CD4-positive, CD25-positive, alpha-beta regulatory T cell (primary cell): ENCODE data around the gene TRIM73. TPM values are rescaled to one million over a fixed set of nuclear protein-coding genes. Genes with fewer than 3 reads are reported as not detected.
"Not testable (repeated sequence)": the region's sequence is repeated elsewhere in the genome, so short reads cannot be mapped to it uniquely, and the experiment has no call there.

Source experiments
- ATAC-seq, 2 donors: fragments of 150-1000 bp; cut with Tn5 transposase; one replicate each; pipeline ENCODE4 v1.10.0; 2021; ENCODE audit warnings: low read depth in 2 of 2, moderate number of reproducible peaks in 2 of 2, moderate library complexity in 1 of 2
- DNase-seq, 3 donors: peaks; one replicate each; pipeline versions ENCODE4 v3.0.0 to v3.0.0-alpha.2; 2012 to 2022; ENCODE audit warnings: mixed read lengths in 1 of 3
- H3K27ac ChIP-seq: one replicate; pipeline ENCODE4 v1.7.0; 2013; ENCODE audit warnings: mild to moderate bottlenecking, low read length; ENCODE audit not compliant: insufficient read depth, poor library complexity, severe bottlenecking
- H3K27me3 ChIP-seq: one replicate; pipeline ENCODE4 v1.7.0; 2013; ENCODE audit warnings: low read length; ENCODE audit not compliant: control insufficient read depth, insufficient read depth
- H3K36me3 ChIP-seq: one replicate; pipeline ENCODE4 v1.7.0; 2013; ENCODE audit warnings: mild to moderate bottlenecking, low read length, moderate library complexity; ENCODE audit not compliant: control insufficient read depth, insufficient read depth
- H3K4me1 ChIP-seq: 2 replicates; pipeline ENCODE4 v1.7.0; 2013; ENCODE audit warnings: mild to moderate bottlenecking, low read length; ENCODE audit not compliant: insufficient read depth, control insufficient read depth, poor library complexity, severe bottlenecking
- H3K4me3 ChIP-seq: one replicate; pipeline ENCODE4 v1.7.0; 2013; ENCODE audit warnings: low read depth, mild to moderate bottlenecking, low read length, moderate library complexity
- H3K9me3 ChIP-seq, 2 experiments: 1 replicate in 1 of 2; 2 replicates in 1 of 2; pipeline ENCODE4 v1.7.0; 2013; ENCODE audit warnings: low read length in 2 of 2, mild to moderate bottlenecking in 1 of 2, moderate library complexity in 1 of 2; ENCODE audit not compliant: control insufficient read depth in 2 of 2
- H3K27ac Mint-ChIP-seq, 3 donors: one replicate each; pipeline ENCODE4 v1.8.0; 2020 to 2022; ENCODE audit warnings: mild to moderate bottlenecking in 3 of 3, mixed read lengths in 3 of 3, moderate library complexity in 2 of 3
- H3K27me3 Mint-ChIP-seq: one replicate; pipeline ENCODE4 v1.8.0; 2022; ENCODE audit warnings: mild to moderate bottlenecking, mixed read lengths
- H3K36me3 Mint-ChIP-seq: one replicate; pipeline ENCODE4 v1.8.0; 2020; ENCODE audit warnings: mixed read lengths
- H3K4me1 Mint-ChIP-seq, 4 donors: one replicate each; pipeline ENCODE4 v1.8.0; 2020 to 2022; ENCODE audit warnings: mixed read lengths in 4 of 4, mild to moderate bottlenecking in 1 of 4
- H3K4me3 Mint-ChIP-seq, 4 donors: one replicate each; pipeline ENCODE4 v1.8.0; 2020 to 2022; ENCODE audit warnings: mild to moderate bottlenecking in 4 of 4, mixed read lengths in 4 of 4, moderate library complexity in 3 of 4
- H3K9me3 Mint-ChIP-seq, 7 donors: one replicate each; pipeline ENCODE4 v1.8.0; 2020 to 2022; ENCODE audit warnings: mixed read lengths in 7 of 7, mild to moderate bottlenecking in 3 of 7, moderate library complexity in 2 of 7
- polyA plus RNA-seq, 4 donors: library from polyadenylated mRNA; unstranded; fragments of 300-500 nt; fragmentation: Illumina TruSeq; gene quantifications; one replicate each; pipeline ENCODE4 v1.2.3, GENCODE V29; 2021
- total RNA-seq: library from RNA; stranded (reverse); gene quantifications from one replicate; pipeline ENCODE4 v1.2.3, GENCODE V29; 2022

Gene TRIM73
- total RNA-seq = 28.2 TPM
- polyA plus RNA-seq = 1 to 10 TPM in 1 of 4 donors, under 1 TPM in 3; 0.73 to 1.3 (median 0.81) TPM

- not testable (repeated sequence) for H3K27me3 Mint-ChIP-seq, H3K4me3 Mint-ChIP-seq, H3K4me1 Mint-ChIP-seq, H3K27ac ChIP-seq, ATAC-seq, H3K4me3 ChIP-seq, DNase-seq, H3K36me3 Mint-ChIP-seq, H3K27me3 ChIP-seq, H3K4me1 ChIP-seq, H3K9me3 Mint-ChIP-seq, H3K27ac Mint-ChIP-seq, H3K36me3 ChIP-seq, H3K9me3 ChIP-seq
Measured at GRCh38 chr7:75395329-75395728, at the start of gene TRIM73. TSS of gene TRIM73 (plus strand) at chr7:75395629. CDS start at chr7:75398934, 3,305 bp downstream.

GRCh38 chr7:75358671-75359541 is 36.5 kb upstream of the TRIM73 start:
- not testable (repeated sequence) for H3K9me3 Mint-ChIP-seq, H3K4me1 Mint-ChIP-seq, H3K4me1 ChIP-seq, H3K9me3 ChIP-seq, H3K27me3 Mint-ChIP-seq, H3K4me3 ChIP-seq, H3K36me3 Mint-ChIP-seq, H3K27me3 ChIP-seq, H3K36me3 ChIP-seq
- ATAC-seq = peak; percentile 68 to 73
- Mint-ChIP-seq H3K4me3 (peak overlapping the region; percentile 64 to 96 (median 92)), H3K27ac (peak overlapping the region in 1 of 3 donors; percentile 90)
- peak; percentile 2 to 61 (median 32) for DNase-seq
- peak overlapping the region; percentile 57 for H3K27ac ChIP-seq

GRCh38 chr7:75359542-75359848 is 35.9 kb upstream of the TRIM73 start:
- H3K27me3 ChIP-seq, H3K4me3 ChIP-seq, H3K36me3 Mint-ChIP-seq, H3K4me1 Mint-ChIP-seq, ATAC-seq, H3K27me3 Mint-ChIP-seq, H3K4me1 ChIP-seq, H3K9me3 ChIP-seq, H3K9me3 Mint-ChIP-seq, H3K36me3 ChIP-seq: not testable (repeated sequence)
- peak overlapping the region in 2 of 4 donors; percentile 90 to 96 for H3K4me3 Mint-ChIP-seq
- peak in 1 of 3 donors; percentile 3 for DNase-seq
- peak overlapping the region in 1 of 3 donors; percentile 90 for H3K27ac Mint-ChIP-seq
- peak overlapping the region; percentile 57 for H3K27ac ChIP-seq

- H3K27me3 Mint-ChIP-seq, H3K27ac ChIP-seq, H3K36me3 Mint-ChIP-seq: not testable (repeated sequence)
Measured at GRCh38 chr7:75364079-75364478, 31.4 kb upstream of the TRIM73 start.

GRCh38 chr7:75366643-75367042 is 28.8 kb upstream of the TRIM73 start:
- H3K36me3 Mint-ChIP-seq, H3K27ac ChIP-seq, H3K4me1 Mint-ChIP-seq, ATAC-seq, H3K4me3 ChIP-seq, DNase-seq, H3K27me3 ChIP-seq, H3K27me3 Mint-ChIP-seq, H3K36me3 ChIP-seq, H3K9me3 Mint-ChIP-seq, H3K4me3 Mint-ChIP-seq, H3K4me1 ChIP-seq, H3K27ac Mint-ChIP-seq, H3K9me3 ChIP-seq: not testable (repeated sequence)

More at GRCh38 chr7:75364079-75364478, 31.4 kb upstream of the TRIM73 start:
- not testable (repeated sequence) for H3K27ac Mint-ChIP-seq, H3K4me3 ChIP-seq, H3K4me1 ChIP-seq, H3K4me1 Mint-ChIP-seq, H3K9me3 Mint-ChIP-seq, H3K27me3 ChIP-seq, DNase-seq, H3K4me3 Mint-ChIP-seq, ATAC-seq, H3K36me3 ChIP-seq, H3K9me3 ChIP-seq

GRCh38 chr7:75367313-75367712 is 28.1 kb upstream of the TRIM73 start:
- not testable (repeated sequence) for H3K27me3 ChIP-seq, H3K4me3 Mint-ChIP-seq, DNase-seq, H3K27ac Mint-ChIP-seq, H3K36me3 ChIP-seq, H3K27me3 Mint-ChIP-seq, H3K36me3 Mint-ChIP-seq, H3K4me1 ChIP-seq, H3K4me1 Mint-ChIP-seq, H3K9me3 ChIP-seq, ATAC-seq, H3K27ac ChIP-seq, H3K4me3 ChIP-seq, H3K9me3 Mint-ChIP-seq

- H3K27ac Mint-ChIP-seq, H3K36me3 Mint-ChIP-seq, H3K4me3 ChIP-seq, H3K27me3 Mint-ChIP-seq, H3K27me3 ChIP-seq, DNase-seq, H3K27ac ChIP-seq, H3K9me3 ChIP-seq, H3K36me3 ChIP-seq, H3K4me3 Mint-ChIP-seq, H3K4me1 Mint-ChIP-seq, H3K9me3 Mint-ChIP-seq, H3K4me1 ChIP-seq: not testable (repeated sequence)
- peak in 1 of 2 donors; percentile 22 for ATAC-seq
Measured at GRCh38 chr7:75374144-75374518, 21.3 kb upstream of the TRIM73 start.

- not testable (repeated sequence) for H3K27ac ChIP-seq, H3K9me3 ChIP-seq, H3K27me3 Mint-ChIP-seq, H3K36me3 Mint-ChIP-seq, H3K9me3 Mint-ChIP-seq, H3K4me1 Mint-ChIP-seq, DNase-seq, H3K4me3 ChIP-seq, H3K27me3 ChIP-seq, H3K27ac Mint-ChIP-seq, ATAC-seq, H3K4me3 Mint-ChIP-seq, H3K36me3 ChIP-seq, H3K4me1 ChIP-seq
Measured at GRCh38 chr7:75374519-75375317, 20.7 kb upstream of the TRIM73 start.
